Hepatocyte (in vitro differentiated cells): ENCODE data around the gene GPD2.

ENCODE experiments used
- CTCF ChIP-seq: fragments of 200-600 bp; sonication (generic); IDR thresholded peaks from 2 replicates; pipeline ENCODE4 v1.5.1; 2016; ENCODE audit warnings: antibody characterized with exemption, mild to moderate bottlenecking; ENCODE audit not compliant: poor library complexity
- EZH2 ChIP-seq: fragments of 200-600 bp; sonication (generic); IDR thresholded peaks from 2 replicates; pipeline ENCODE4 v1.6.1; 2016; ENCODE audit warnings: antibody characterized with exemption, mild to moderate bottlenecking, borderline replicate concordance

GRCh38 chr2:156513219-156513618, 77.0 kb downstream of the GPD2 start:
- TF ChIP-seq CTCF (no peak), EZH2 (no peak)
